Muscle of leg (tissue), 11 donors: ENCODE measurements around the gene AHSP. TPM values are rescaled to one million over a fixed set of nuclear protein-coding genes. Genes with fewer than 3 reads are reported as not detected.

Source experiments
- DNase-seq: peaks from one replicate; pipeline ENCODE4 v3.0.0; 2013
- H3K27ac ChIP-seq: one replicate; pipeline ENCODE4 v1.5.1; 2013; ENCODE audit warnings: mild to moderate bottlenecking, low read length, control low read depth
- H3K27me3 ChIP-seq: one replicate; pipeline ENCODE4 v1.6.1; 2013; ENCODE audit warnings: low read length; ENCODE audit not compliant: control insufficient read depth, insufficient read depth
- H3K36me3 ChIP-seq: one replicate; pipeline ENCODE4 v1.6.1; 2013; ENCODE audit warnings: low read length; ENCODE audit not compliant: control insufficient read depth, insufficient read depth
- H3K4me1 ChIP-seq: one replicate; pipeline ENCODE4 v1.6.1; 2013; ENCODE audit warnings: low read length; ENCODE audit not compliant: control insufficient read depth, insufficient read depth
- H3K4me3 ChIP-seq: one replicate; pipeline ENCODE4 v1.5.1; 2013; ENCODE audit warnings: low read length, control low read depth
- H3K9me3 ChIP-seq: replicated peaks from 2 replicates; pipeline ENCODE4 v1.6.1; 2013; ENCODE audit warnings: low read depth, low read length; ENCODE audit not compliant: control insufficient read depth
- WGBS: methylation state at CpG from one replicate; pipeline ENCODE4 v1.1.5; 2013; ENCODE audit warnings: missing lambda C conversion rate; ENCODE audit not compliant: insufficient coverage; 5-methylcytosine and 5-hydroxymethylcytosine counted together
- polyA plus RNA-seq, 8 donors: library from polyadenylated mRNA; unstranded; fragments of 120-200 nt; gene quantifications; one replicate each; pipeline versions ENCODE4 v1.2.1 to v1.2.3, GENCODE V29; 2013; ENCODE audit warnings: inconsistent platforms in 1 of 8, low replicate concordance in 1 of 8; ENCODE audit not compliant: insufficient read length in 8 of 8, insufficient read depth in 1 of 8
- total RNA-seq: library from RNA; stranded (reverse); fragments of 120-200 nt; gene quantifications from one replicate; pipeline ENCODE4 v1.2.4, GENCODE V29; 2013

AHSP gene
- total and polyA plus RNA-seq, 9 donors = 6.7 to 22.8 (median 18.1) TPM

DNA sequence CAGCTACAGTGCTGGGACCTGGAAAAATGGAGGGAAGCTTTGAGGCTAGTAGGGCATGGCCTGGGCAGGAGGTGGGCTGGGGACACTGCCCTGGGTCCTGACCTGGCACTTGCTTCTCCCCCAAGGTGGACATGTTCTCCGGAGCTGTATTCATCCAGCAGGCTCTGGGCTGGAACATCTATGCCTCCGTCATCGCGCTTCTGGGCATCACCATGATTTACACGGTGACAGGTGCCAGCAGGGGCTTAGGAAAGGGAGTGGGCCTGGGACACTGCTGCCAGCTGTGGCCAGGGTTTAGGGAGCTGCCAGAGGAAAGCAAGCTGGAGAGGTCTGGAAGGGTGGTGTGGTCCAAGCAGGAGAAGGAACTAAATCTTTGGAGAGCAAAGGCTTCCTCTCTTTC lies 41.7 kb upstream of the AHSP start:
- Histone ChIP-seq H3K4me1 (peaks cover 48% of the 10 kb centered on the region), H3K36me3 (peaks cover 11% of the 10 kb centered on the region), H3K9me3 (no peaks in the 10 kb centered on the region), H3K4me3 (no peak overlapping the region), H3K27ac (peak overlapping the region; percentile 57), H3K27me3 (peaks cover 23% of the 10 kb centered on the region)
- WGBS = 92% methylated on average over 5 of the region's 5 CpGs
- DNase-seq = peak; percentile 85

DNA sequence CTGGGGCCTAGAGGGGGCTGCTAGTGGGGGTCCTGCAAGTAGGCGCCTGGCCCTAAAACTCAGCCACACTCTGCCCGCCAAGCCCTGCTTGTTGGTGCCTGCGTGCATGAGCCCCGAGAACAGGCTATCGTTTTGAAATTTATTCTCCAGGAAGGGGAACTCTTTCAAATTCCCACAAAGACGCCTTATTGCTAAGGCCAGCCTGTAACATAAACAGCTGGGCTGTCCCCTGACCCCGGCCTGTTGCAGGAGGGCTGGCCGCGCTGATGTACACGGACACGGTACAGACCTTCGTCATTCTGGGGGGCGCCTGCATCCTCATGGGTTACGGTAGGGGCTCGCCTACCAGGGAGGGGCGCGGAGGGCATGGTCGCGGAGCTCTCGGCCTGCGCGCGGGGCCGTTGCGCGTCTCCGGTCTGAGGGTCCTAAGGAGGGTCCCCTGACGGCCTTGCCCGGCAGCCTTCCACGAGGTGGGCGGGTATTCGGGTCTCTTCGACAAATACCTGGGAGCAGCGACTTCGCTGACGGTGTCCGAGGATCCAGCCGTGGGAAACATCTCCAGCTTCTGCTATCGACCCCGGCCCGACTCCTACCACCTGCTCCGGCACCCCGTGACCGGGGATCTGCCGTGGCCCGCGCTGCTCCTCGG lies 40.5 kb upstream of the AHSP start:
- peaks cover 19% of the 10 kb centered on the region for H3K36me3 ChIP-seq
- H3K4me3 ChIP-seq = peak overlapping the region; percentile 52
- H3K27me3 ChIP-seq = peaks cover 23% of the 10 kb centered on the region
- peaks cover 45% of the 10 kb centered on the region for H3K4me1 ChIP-seq
- DNase-seq = no peak
- peak overlapping the region; percentile 51 for H3K27ac ChIP-seq
- no peaks in the 10 kb centered on the region for H3K9me3 ChIP-seq
- whole genome bisulfite sequencing = 6% methylated on average over 48 of the region's 48 CpGs

DNA sequence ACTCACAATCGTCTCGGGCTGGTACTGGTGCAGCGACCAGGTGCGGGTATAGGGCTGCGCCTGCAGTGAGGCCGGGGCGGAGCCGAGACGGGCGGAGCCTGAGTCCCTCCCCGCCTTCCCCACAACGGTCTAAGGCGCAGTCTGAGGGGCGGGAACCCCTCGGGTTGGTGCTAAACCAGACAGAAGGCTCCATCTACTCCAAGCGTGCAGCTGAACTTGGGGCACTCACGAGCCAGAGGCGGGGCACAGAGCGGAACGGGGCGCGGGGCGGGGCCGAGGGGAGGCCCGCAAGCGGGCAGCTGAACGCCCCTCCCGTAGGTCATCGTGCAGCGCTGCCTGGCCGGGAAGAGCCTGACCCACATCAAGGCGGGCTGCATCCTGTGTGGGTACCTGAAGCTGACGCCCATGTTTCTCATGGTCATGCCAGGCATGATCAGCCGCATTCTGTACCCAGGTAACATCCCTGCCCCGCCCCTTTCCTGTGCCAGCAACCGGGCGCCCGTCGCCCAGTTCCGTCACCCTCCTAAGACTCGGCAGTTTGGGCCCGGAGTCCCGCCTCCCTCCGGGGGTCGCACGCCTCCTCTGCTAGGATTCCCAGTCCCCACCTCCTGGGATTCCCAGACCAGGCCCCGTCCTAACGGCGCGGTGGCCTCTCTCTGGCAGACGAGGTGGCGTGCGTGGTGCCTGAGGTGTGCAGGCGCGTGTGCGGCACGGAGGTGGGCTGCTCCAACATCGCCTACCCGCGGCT lies 39.8 kb upstream of the AHSP start:
- no peak overlapping the region for H3K27ac ChIP-seq
- DNase-seq = peak; percentile 68
- H3K27me3 ChIP-seq = peaks cover 23% of the 10 kb centered on the region
- no peaks in the 10 kb centered on the region for H3K9me3 ChIP-seq
- peaks cover 26% of the 10 kb centered on the region for H3K36me3 ChIP-seq
- under 1% methylated on average over 60 of the region's 60 CpGs for WGBS
- peaks cover 45% of the 10 kb centered on the region for H3K4me1 ChIP-seq
- peak overlapping the region; percentile 52 for H3K4me3 ChIP-seq

- H3K4me3 ChIP-seq = peak overlapping the region; percentile 52
- no peak overlapping the region for H3K27ac ChIP-seq
- WGBS = 27% methylated on average over 70 of the region's 77 CpGs
- peaks cover 32% of the 10 kb centered on the region for H3K36me3 ChIP-seq
- H3K9me3 ChIP-seq = no peaks in the 10 kb centered on the region
- H3K4me1 ChIP-seq = peaks cover 45% of the 10 kb centered on the region
- H3K27me3 ChIP-seq = peaks cover 23% of the 10 kb centered on the region
- DNase-seq = no peak
Observed at GRCh38 chr16:31488468-31489297, 39.0 kb upstream of the AHSP start.

- WGBS = no CpG with 5 or more reads among the region's 7 CpGs
- no peak for DNase-seq
- H3K9me3 ChIP-seq = no peaks in the 10 kb centered on the region
- H3K27me3 ChIP-seq = peaks cover 23% of the 10 kb centered on the region
- no peak overlapping the region for H3K4me3 ChIP-seq
- no peak overlapping the region for H3K27ac ChIP-seq
- peaks cover 45% of the 10 kb centered on the region for H3K4me1 ChIP-seq
- peaks cover 37% of the 10 kb centered on the region for H3K36me3 ChIP-seq
Observed at GRCh38 chr16:31489298-31489564, 38.5 kb upstream of the AHSP start.

GRCh38 chr16:31489616-31490584 lies 37.8 kb upstream of the AHSP start:
- Histone ChIP-seq H3K36me3 (peaks cover 43% of the 10 kb centered on the region), H3K27ac (no peak overlapping the region), H3K4me3 (no peak overlapping the region), H3K9me3 (no peaks in the 10 kb centered on the region), H3K27me3 (peaks cover 23% of the 10 kb centered on the region), H3K4me1 (peaks cover 39% of the 10 kb centered on the region)
- no peak for DNase-seq
- 79% methylated on average over 8 of the region's 22 CpGs for WGBS

DNA sequence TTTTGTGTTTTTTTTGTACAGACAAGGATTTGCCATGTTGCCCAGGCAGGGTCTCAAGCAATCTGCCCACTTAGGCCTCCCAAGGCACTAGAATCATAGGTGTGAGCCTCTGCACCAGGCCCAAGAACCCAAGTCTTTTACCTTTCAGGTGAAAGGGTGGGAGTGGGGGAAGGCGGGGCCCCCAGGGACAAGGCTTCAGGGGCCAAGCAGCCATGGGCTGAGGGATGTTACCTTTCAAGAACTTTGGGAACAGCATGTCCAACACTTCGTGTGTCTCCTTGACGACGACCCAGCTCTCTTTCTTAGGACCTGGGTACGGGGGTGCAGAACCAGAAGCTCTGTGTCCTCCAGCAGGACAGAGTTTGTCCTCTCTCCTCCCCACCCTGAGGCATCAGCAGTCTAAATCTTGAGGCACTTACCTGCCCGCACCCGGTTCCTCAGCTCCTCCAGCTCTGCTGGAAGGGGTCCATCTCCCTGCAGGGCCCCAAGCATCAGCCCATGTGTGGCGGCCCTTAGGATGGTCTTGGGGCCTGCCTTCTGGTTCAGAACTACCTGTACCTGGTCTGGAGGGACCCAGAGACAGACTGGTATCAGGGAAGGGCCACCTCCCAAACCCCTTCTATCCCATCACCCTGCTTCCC lies 35.8 kb upstream of the AHSP start:
- no peak for DNase-seq
- 100% methylated on average over 5 of the region's 8 CpGs for WGBS
- H3K27me3 ChIP-seq = peaks cover 14% of the 10 kb centered on the region
- H3K36me3 ChIP-seq = peaks cover 63% of the 10 kb centered on the region
- no peak overlapping the region for H3K27ac ChIP-seq
- H3K9me3 ChIP-seq = no peaks in the 10 kb centered on the region
- H3K4me1 ChIP-seq = peaks cover 20% of the 10 kb centered on the region
- H3K4me3 ChIP-seq = no peak overlapping the region

GRCh38 chr16:31493506-31494125 lies 34.1 kb upstream of the AHSP start:
- Histone ChIP-seq H3K36me3 (peaks cover 80% of the 10 kb centered on the region), H3K4me1 (peaks cover 3% of the 10 kb centered on the region), H3K9me3 (no peaks in the 10 kb centered on the region), H3K4me3 (no peak overlapping the region), H3K27me3 (no peaks in the 10 kb centered on the region), H3K27ac (no peak overlapping the region)
- 93% methylated on average over 7 of the region's 18 CpGs for WGBS
- DNase-seq = no peak

DNA sequence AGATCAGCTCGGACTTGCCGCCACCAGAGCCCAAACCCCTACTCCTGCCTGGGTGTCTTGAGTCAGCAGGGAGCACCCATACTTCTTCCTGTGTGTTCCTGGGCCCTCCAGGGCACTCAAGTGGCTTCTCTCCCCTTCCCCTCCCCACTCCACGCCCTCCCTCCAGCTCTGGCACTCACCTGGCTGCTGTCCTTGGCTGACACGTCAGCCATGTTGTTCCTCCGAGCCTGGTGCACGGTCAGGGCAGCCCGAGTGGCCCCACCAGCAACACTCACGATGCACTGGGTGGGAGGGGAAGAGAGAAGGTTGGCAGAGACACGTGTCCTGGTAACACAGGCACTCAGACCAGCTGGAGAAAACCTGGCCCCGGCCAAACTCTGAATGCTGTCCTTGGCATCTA lies 31.0 kb upstream of the AHSP start:
- no peak overlapping the region for H3K4me3 ChIP-seq
- peaks cover 88% of the 10 kb centered on the region for H3K36me3 ChIP-seq
- no peak for DNase-seq
- 94% methylated on average over 5 of the region's 10 CpGs for WGBS
- no peaks in the 10 kb centered on the region for H3K9me3 ChIP-seq
- no peak overlapping the region for H3K27ac ChIP-seq
- no peaks in the 10 kb centered on the region for H3K4me1 ChIP-seq
- no peaks in the 10 kb centered on the region for H3K27me3 ChIP-seq
